ENCODE results near the gene MLC1. TPM values are rescaled to one million over a fixed set of nuclear protein-coding genes. Genes with fewer than 3 reads are reported as not detected.

The MLC1 gene
- total and polyA plus RNA-seq, 2 experiments from 2014 or later = 0.27 to 0.32 TPM

- TF ChIP-seq CTCF (IDR thresholded peaks at IDR 0.05; ENCODE audit: low read depth, low read length) = no peak
- Histone ChIP-seq H3K4me3 (no peak overlapping the region), H3K27ac (no peak overlapping the region), H3K9me3 (ENCODE audit: low read depth) (no peaks in the 10 kb centered on the region), H3K4me1 (ENCODE audit: low read depth) (peaks cover 2% of the 10 kb centered on the region), H3K36me3 (no peaks in the 10 kb centered on the region), H3K27me3 (peaks cover 11% of the 10 kb centered on the region)
- no peak for DNase-seq (ENCODE audit: low read depth in 1 of 2, low spot score in 1 of 2)
Observed at GRCh38 chr22:50053861-50054260, 31.4 kb downstream of the MLC1 start.

- no peak for DNase-seq (ENCODE audit: low read depth in 1 of 2, low spot score in 1 of 2)
- no peak overlapping the region for H3K4me3 ChIP-seq
- TF ChIP-seq CTCF (IDR thresholded peaks at IDR 0.05; ENCODE audit: low read depth, low read length) = no peak
- no peak overlapping the region for H3K27ac ChIP-seq
- no peaks in the 10 kb centered on the region for H3K9me3 ChIP-seq (ENCODE audit: low read depth)
- no peaks in the 10 kb centered on the region for H3K27me3 ChIP-seq
- H3K4me1 ChIP-seq (ENCODE audit: low read depth) = no peaks in the 10 kb centered on the region
- no peaks in the 10 kb centered on the region for H3K36me3 ChIP-seq
Observed at GRCh38 chr22:50051930-50052329, 33.3 kb downstream of the MLC1 start.

- DNase-seq (ENCODE audit: low read depth in 1 of 2, low spot score in 1 of 2) = no peak
- no peaks in the 10 kb centered on the region for H3K36me3 ChIP-seq
- no peaks in the 10 kb centered on the region for H3K4me1 ChIP-seq (ENCODE audit: low read depth)
- H3K4me3 ChIP-seq = no peak overlapping the region
- peaks cover 2% of the 10 kb centered on the region for H3K27me3 ChIP-seq
- H3K9me3 ChIP-seq (ENCODE audit: low read depth) = no peaks in the 10 kb centered on the region
- H3K27ac ChIP-seq = no peak overlapping the region
- no peak for TF ChIP-seq CTCF (IDR thresholded peaks at IDR 0.05; ENCODE audit: low read depth, low read length)
Observed at GRCh38 chr22:50049299-50050195, 35.7 kb downstream of the MLC1 start.

GRCh38 chr22:50048836-50049235 lies 36.4 kb downstream of the MLC1 start:
- H3K4me1 ChIP-seq (ENCODE audit: low read depth) = no peaks in the 10 kb centered on the region
- H3K4me3 ChIP-seq = no peak overlapping the region
- no peak overlapping the region for H3K27ac ChIP-seq
- TF ChIP-seq CTCF (IDR thresholded peaks at IDR 0.05; ENCODE audit: low read depth, low read length) = no peak
- H3K9me3 ChIP-seq (ENCODE audit: low read depth) = no peaks in the 10 kb centered on the region
- peaks cover 2% of the 10 kb centered on the region for H3K27me3 ChIP-seq
- no peak for DNase-seq (ENCODE audit: low read depth in 1 of 2, low spot score in 1 of 2)
- H3K36me3 ChIP-seq = no peaks in the 10 kb centered on the region

GRCh38 chr22:50048061-50048765 lies 37.0 kb downstream of the MLC1 start:
- Histone ChIP-seq H3K4me1 (ENCODE audit: low read depth) (no peaks in the 10 kb centered on the region), H3K36me3 (no peaks in the 10 kb centered on the region), H3K4me3 (no peak overlapping the region), H3K27ac (no peak overlapping the region), H3K9me3 (ENCODE audit: low read depth) (no peaks in the 10 kb centered on the region), H3K27me3 (peaks cover 2% of the 10 kb centered on the region)
- no peak for TF ChIP-seq CTCF (IDR thresholded peaks at IDR 0.05; ENCODE audit: low read depth, low read length)
- no peak for DNase-seq (ENCODE audit: low read depth in 1 of 2, low spot score in 1 of 2)
